Spleen (tissue), 11 donors: ENCODE results near the gene SLC36A4. TPM values are rescaled to one million over a fixed set of nuclear protein-coding genes. Genes with fewer than 3 reads are reported as not detected.

Experiments used
- DNase-seq: peaks from one replicate; pipeline ENCODE4 v3.0.0-alpha.2; 2020
- H3K27ac ChIP-seq, 8 donors: fragments of 200-600 bp; sonication (generic) in 7 of 8; 1 replicate in 4 of 8; 2 replicates in 4 of 8; pipeline versions ENCODE4 v1.5.0 to v1.8.0; 2016 to 2021; ENCODE audit warnings: inconsistent platforms in 4 of 8, mild to moderate bottlenecking in 4 of 8, moderate library complexity in 1 of 8
- H3K27me3 ChIP-seq, 7 donors: fragments of 200-600 bp; sonication (generic) in 6 of 7; replicated peaks in 1 of 7; 1 replicate in 4 of 7; 2 replicates in 3 of 7; pipeline versions ENCODE4 v1.5.0 to v1.8.0; 2016 to 2021; ENCODE audit warnings: inconsistent platforms in 3 of 7, mild to moderate bottlenecking in 1 of 7
- H3K36me3 ChIP-seq, 6 donors: fragments of 200-600 bp; sonication (generic) in 5 of 6; 1 replicate in 4 of 6; 2 replicates in 2 of 6; pipeline versions ENCODE4 v1.5.0 to v1.8.0; 2016 to 2021; ENCODE audit warnings: inconsistent platforms in 2 of 6
- H3K4me1 ChIP-seq, 6 donors: fragments of 200-600 bp; sonication (generic) in 5 of 6; 1 replicate in 3 of 6; 2 replicates in 3 of 6; pipeline versions ENCODE4 v1.5.0 to v1.8.0; 2016 to 2021; ENCODE audit warnings: inconsistent platforms in 3 of 6
- H3K4me3 ChIP-seq, 8 donors: fragments of 200-600 bp; sonication (generic) in 7 of 8; 1 replicate in 4 of 8; 2 replicates in 4 of 8; pipeline versions ENCODE4 v1.5.0 to v1.8.0; 2016 to 2021; ENCODE audit warnings: inconsistent platforms in 4 of 8, mild to moderate bottlenecking in 4 of 8, moderate library complexity in 2 of 8
- H3K9me3 ChIP-seq, 8 donors: fragments of 200-600 bp; sonication (generic) in 7 of 8; 1 replicate in 4 of 8; 2 replicates in 4 of 8; pipeline versions ENCODE4 v1.5.0 to v1.8.0; 2016 to 2021; ENCODE audit warnings: inconsistent platforms in 4 of 8
- POLR2A ChIP-seq, 3 donors: fragments of 450-650 bp; IDR thresholded peaks; one replicate each; pipeline ENCODE4 v1.5.1; 2017; ENCODE audit warnings: antibody characterized with exemption in 3 of 3, mild to moderate bottlenecking in 1 of 3
- POLR2AphosphoS5 ChIP-seq, 3 donors: sonication (generic); formaldehyde crosslinking; IDR thresholded peaks; one replicate each; pipeline ENCODE4 v1.5.1; 2017; ENCODE audit warnings: antibody characterized with exemption in 3 of 3
- whole genome bisulfite sequencing, 5 donors: extraction: QIAGEN DNeasy Blood & Tissue Kit in 3 of 5; methylation state at CpG; one replicate each; pipeline versions ENCODE4 v1.1.5 to v1.1.7; 2013 to 2018; 5-methylcytosine and 5-hydroxymethylcytosine counted together
- intact Hi-C: fragments of 100-400 bp; cut with DNase I; formaldehyde crosslinking; loops from one replicate; pipeline ENCODE4 v1.15.0; 2023; ENCODE audit warnings: low total_unique reads
- polyA plus RNA-seq, 3 donors: library from polyadenylated mRNA; stranded (reverse); fragments of 200-250 nt; gene quantifications; one replicate each; pipeline ENCODE4 v1.2.1, GENCODE V29; 2013
- total RNA-seq, 7 donors: library from RNA; depleted of rRNA in 3 of 7; stranded (reverse); fragments of >200 nt in 3 of 7; fragmentation: NEBNext Ultra II Directional in 4 of 7; extraction: Animal tissue kit (Norgen Biotek cat#: 25700) in 4 of 7; gene quantifications; one replicate each; pipeline versions ENCODE4 v1.1.0 to v1.2.1, GENCODE V29; 2016 to 2021
- TF ChIP-seq, protein P1 (sequence below), 11 experiments: fragments of 200-600 bp in 7 of 11; fragments of 450-650 bp in 4 of 11; sonication (generic) in 4 of 11; IDR thresholded peaks in 8 of 11; conservative IDR thresholded peaks in 3 of 11; 1 replicate in 7 of 11; 2 replicates in 4 of 11; pipeline versions ENCODE4 v1.4.0 to v1.8.0; 2016 to 2021; ENCODE audit warnings: antibody characterized with exemption in 11 of 11, inconsistent platforms in 4 of 11, mild to moderate bottlenecking in 1 of 11
- donor health status: healthy with polysubstance abuse.
- donor health status: DM: no; HTN: no; CAD: no; lungs with moderate emphysema.
- donor health status: DM: no; HTN: no; CAD: no.
- donor health status: Bipolar disorder and iron deficiency.
- donor health status: healthy.
- donor health status: DM: no; HTN: no; CAD: no.
- donor health status: DM: yes; HTN: yes; CAD: no.

The SLC36A4 gene
- total and polyA plus RNA-seq, 10 donors: 2.6 to 41.4 (median 17.3) TPM

DNA sequence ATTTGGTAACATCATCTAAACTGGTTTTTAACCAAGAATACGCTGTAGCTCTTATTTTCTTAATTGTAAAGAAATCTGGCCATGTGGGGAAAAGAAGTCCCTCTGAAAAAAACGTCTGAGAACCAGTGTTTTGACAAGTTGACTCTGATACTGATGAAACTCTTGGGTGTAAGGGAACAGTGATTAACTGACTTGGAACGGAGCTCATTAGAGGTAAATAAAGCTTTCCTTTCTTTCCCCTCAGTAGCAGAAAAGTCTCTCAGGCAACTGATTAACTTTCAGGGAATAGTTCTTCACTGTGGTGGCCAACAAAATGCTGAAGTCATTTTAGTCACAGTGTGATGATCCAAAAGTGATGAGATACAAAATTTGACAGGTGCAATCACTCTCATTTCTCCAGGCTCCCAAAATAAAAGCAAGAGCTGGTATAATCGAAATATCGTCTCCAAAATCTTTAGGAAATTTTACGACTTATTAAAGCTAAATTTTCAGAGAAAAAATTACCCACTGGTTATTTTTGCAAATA, 52.3 kb downstream of the SLC36A4 start:
- Histone ChIP-seq H3K27me3 (no peaks in the 10 kb centered on the region), H3K4me3 (no peak overlapping the region), H3K4me1 (no peaks in the 10 kb centered on the region), H3K27ac (no peak overlapping the region), H3K36me3 (peaks cover 0 to 42% (median 4%) of the 10 kb centered on the region in 6 donors), H3K9me3 (peaks cover 0 to 6% (median 0%) of the 10 kb centered on the region in 8 donors)
- intact Hi-C loops: no loop called here
- TF ChIP-seq, protein P1, sequence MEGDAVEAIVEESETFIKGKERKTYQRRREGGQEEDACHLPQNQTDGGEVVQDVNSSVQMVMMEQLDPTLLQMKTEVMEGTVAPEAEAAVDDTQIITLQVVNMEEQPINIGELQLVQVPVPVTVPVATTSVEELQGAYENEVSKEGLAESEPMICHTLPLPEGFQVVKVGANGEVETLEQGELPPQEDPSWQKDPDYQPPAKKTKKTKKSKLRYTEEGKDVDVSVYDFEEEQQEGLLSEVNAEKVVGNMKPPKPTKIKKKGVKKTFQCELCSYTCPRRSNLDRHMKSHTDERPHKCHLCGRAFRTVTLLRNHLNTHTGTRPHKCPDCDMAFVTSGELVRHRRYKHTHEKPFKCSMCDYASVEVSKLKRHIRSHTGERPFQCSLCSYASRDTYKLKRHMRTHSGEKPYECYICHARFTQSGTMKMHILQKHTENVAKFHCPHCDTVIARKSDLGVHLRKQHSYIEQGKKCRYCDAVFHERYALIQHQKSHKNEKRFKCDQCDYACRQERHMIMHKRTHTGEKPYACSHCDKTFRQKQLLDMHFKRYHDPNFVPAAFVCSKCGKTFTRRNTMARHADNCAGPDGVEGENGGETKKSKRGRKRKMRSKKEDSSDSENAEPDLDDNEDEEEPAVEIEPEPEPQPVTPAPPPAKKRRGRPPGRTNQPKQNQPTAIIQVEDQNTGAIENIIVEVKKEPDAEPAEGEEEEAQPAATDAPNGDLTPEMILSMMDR (IDR thresholded peaks at IDR 0.05 in 8 of 11, conservative IDR thresholded peaks at IDR 0.05 in 3 of 11): no peak
- no peak for TF ChIP-seq POLR2AphosphoS5 (IDR thresholded peaks at IDR 0.05)
- DNase-seq: no peak
- WGBS, 5 donors: 91 to 96% (median 94%) methylated on average over 6 of the region's 6 CpGs

GRCh38 chr11:93143800-93144199, 54.0 kb downstream of the SLC36A4 start:
- Histone ChIP-seq H3K4me1 (no peaks in the 10 kb centered on the region), H3K36me3 (peaks cover 0 to 30% (median 4%) of the 10 kb centered on the region in 6 donors), H3K27me3 (no peaks in the 10 kb centered on the region), H3K27ac (no peak overlapping the region), H3K4me3 (no peak overlapping the region), H3K9me3 (peaks cover 0 to 6% (median 0%) of the 10 kb centered on the region in 8 donors)
- intact Hi-C loops: no loop called here
- TF ChIP-seq POLR2A (IDR thresholded peaks at IDR 0.05) (no peak), POLR2AphosphoS5 (IDR thresholded peaks at IDR 0.05) (no peak)
- TF ChIP-seq, protein P1 (IDR thresholded peaks at IDR 0.05 in 8 of 11, conservative IDR thresholded peaks at IDR 0.05 in 3 of 11): no peak
- no peak for DNase-seq

DNA sequence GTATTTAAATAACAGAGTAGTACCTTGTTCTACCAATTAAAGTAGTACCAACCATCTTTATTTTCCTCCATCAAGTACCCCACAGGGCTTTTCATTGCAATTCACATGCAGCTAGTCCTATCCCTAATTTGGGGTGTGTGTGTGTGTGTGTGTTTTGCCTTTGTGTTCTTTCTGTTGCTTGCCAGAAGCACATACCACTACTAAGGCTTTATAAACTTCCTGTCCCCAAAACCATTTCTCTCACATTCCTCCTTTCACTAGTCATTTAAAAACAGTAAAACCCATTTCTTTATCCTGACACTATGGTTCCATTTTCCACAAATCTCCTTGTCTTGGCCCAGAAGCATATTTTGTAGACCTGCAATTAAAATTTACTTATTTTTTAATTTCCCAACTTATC, 54.6 kb downstream of the SLC36A4 start:
- intact Hi-C loops: no loop called here
- Histone ChIP-seq H3K4me3 (no peak overlapping the region), H3K9me3 (peaks cover 0 to 6% (median 0%) of the 10 kb centered on the region in 8 donors), H3K4me1 (no peaks in the 10 kb centered on the region), H3K27ac (no peak overlapping the region), H3K36me3 (peaks cover 0 to 24% (median 4%) of the 10 kb centered on the region in 6 donors), H3K27me3 (no peaks in the 10 kb centered on the region)
- TF ChIP-seq POLR2AphosphoS5 (IDR thresholded peaks at IDR 0.05): no peak
- TF ChIP-seq, protein P1 (IDR thresholded peaks at IDR 0.05 in 8 of 11, conservative IDR thresholded peaks at IDR 0.05 in 3 of 11): no peak
- TF ChIP-seq POLR2A (IDR thresholded peaks at IDR 0.05): no peak
- no peak for DNase-seq

DNA sequence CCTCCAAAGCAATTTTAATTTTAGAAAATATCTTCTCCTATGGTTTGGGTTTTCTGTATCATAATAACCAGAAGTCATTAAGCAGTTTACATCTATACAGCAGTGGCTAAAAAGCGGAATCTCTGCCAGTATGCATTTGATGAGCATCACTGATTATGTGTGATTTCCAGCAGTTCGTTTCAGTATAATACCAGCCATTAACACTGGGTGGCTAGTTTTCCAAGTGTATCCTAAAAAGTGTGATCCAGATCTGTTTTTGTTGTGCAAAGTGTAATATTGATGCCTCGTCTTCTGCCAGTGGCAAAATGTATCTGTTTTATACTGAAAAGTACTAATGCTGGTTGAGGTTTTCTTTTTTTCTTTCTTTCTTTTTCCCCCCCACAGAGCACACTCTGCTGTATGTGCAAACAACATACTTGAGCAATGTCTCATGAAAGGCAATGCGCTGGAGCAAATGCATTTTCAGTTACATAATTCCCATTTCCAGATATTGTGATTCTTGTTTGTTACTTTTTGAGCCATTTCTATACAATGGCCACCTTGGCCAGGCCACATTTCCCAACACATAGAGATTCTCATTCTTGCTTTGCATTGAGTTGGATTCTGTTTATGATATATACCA, 64.2 kb downstream of the SLC36A4 start:
- H3K36me3 ChIP-seq: peaks cover 0 to 7% (median 0%) of the 10 kb centered on the region in 6 donors
- WGBS, 5 donors: 84 to 92% (median 86%) methylated on average over 4 of the region's 4 CpGs
- H3K4me1 ChIP-seq: no peaks in the 10 kb centered on the region
- H3K4me3 ChIP-seq: no peak overlapping the region
- no peak overlapping the region for H3K27ac ChIP-seq
- no peak for DNase-seq
- TF ChIP-seq POLR2AphosphoS5 (IDR thresholded peaks at IDR 0.05): no peak
- no peak for TF ChIP-seq POLR2A (IDR thresholded peaks at IDR 0.05)
- TF ChIP-seq, protein P1 (IDR thresholded peaks at IDR 0.05 in 8 of 11, conservative IDR thresholded peaks at IDR 0.05 in 3 of 11): no peak
- intact Hi-C loops: no loop called here
- no peaks in the 10 kb centered on the region for H3K9me3 ChIP-seq
- H3K27me3 ChIP-seq: no peaks in the 10 kb centered on the region
